Gastroesophageal sphincter (tissue), 3 donors: ENCODE data around the gene TECPR1.

Source experiments
- POLR2A ChIP-seq, 2 donors: fragments of 450-650 bp; IDR thresholded peaks; one replicate each; pipeline ENCODE4 v1.6.1; 2017; ENCODE audit warnings: antibody characterized with exemption in 2 of 2, mild to moderate bottlenecking in 2 of 2, moderate library complexity in 1 of 2
- TF ChIP-seq, protein P1 (sequence below), 4 experiments: fragments of 200-600 bp in 2 of 4; fragments of 450-650 bp in 2 of 4; sonication (generic) in 1 of 4; IDR thresholded peaks; one replicate each; pipeline ENCODE4 v1.5.1; 2017 to 2019; ENCODE audit warnings: antibody characterized with exemption in 4 of 4, mild to moderate bottlenecking in 2 of 4, moderate library complexity in 2 of 4

DNA sequence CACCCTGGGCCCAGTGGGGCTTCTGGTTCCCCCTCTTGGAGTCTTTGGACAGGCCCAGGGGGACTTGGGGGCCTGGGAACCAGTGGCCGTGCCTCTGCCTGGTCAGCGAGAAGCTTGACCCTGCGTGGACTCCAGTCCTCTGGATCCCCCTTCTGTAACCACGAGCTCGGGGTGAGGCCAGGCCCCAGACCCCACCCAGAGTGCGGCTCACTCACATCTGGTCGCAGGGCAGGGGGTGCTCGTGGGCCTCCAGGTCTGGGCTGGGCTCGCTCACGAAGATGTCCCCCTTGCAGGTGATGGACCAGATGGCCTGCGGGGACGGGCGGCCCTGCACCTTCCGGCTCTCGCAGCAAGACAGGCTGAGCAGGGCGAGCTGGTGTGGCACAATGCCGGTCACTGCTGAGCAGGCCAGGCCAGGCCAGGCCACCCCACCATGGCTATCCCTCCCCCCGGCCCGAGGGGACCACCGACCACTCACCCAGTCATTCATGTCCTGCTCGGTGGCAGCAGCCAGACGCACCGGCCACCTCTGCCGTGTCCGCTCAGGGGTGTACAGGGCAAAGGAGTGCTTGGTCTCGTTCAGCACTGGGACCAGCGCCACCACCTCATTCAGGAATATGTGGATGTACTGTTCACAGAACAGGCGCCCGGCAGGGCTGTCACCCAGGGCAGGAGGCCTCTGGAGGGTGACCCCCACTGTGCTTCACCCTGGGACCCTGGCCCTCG, 21.1 kb downstream of the TECPR1 start:
- TF ChIP-seq, protein P1, sequence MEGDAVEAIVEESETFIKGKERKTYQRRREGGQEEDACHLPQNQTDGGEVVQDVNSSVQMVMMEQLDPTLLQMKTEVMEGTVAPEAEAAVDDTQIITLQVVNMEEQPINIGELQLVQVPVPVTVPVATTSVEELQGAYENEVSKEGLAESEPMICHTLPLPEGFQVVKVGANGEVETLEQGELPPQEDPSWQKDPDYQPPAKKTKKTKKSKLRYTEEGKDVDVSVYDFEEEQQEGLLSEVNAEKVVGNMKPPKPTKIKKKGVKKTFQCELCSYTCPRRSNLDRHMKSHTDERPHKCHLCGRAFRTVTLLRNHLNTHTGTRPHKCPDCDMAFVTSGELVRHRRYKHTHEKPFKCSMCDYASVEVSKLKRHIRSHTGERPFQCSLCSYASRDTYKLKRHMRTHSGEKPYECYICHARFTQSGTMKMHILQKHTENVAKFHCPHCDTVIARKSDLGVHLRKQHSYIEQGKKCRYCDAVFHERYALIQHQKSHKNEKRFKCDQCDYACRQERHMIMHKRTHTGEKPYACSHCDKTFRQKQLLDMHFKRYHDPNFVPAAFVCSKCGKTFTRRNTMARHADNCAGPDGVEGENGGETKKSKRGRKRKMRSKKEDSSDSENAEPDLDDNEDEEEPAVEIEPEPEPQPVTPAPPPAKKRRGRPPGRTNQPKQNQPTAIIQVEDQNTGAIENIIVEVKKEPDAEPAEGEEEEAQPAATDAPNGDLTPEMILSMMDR (IDR thresholded peaks at IDR 0.05): no peak
- TF ChIP-seq POLR2A (IDR thresholded peaks at IDR 0.05): no peak
